Spleen (tissue), 11 donors: Measurements from ENCODE around the gene CBX1. TPM values are rescaled to one million over a fixed set of nuclear protein-coding genes. Genes with fewer than 3 reads are reported as not detected.
"Not testable (repeated sequence)": the region's sequence is repeated elsewhere in the genome, so short reads cannot be mapped to it uniquely, and the experiment has no call there.

Source experiments
- DNase-seq: peaks from one replicate; pipeline ENCODE4 v3.0.0-alpha.2; 2020
- H3K27ac ChIP-seq, 8 donors: fragments of 200-600 bp; sonication (generic) in 7 of 8; 1 replicate in 4 of 8; 2 replicates in 4 of 8; pipeline versions ENCODE4 v1.5.0 to v1.8.0; 2016 to 2021; ENCODE audit warnings: inconsistent platforms in 4 of 8, mild to moderate bottlenecking in 4 of 8, moderate library complexity in 1 of 8
- H3K27me3 ChIP-seq, 7 donors: fragments of 200-600 bp; sonication (generic) in 6 of 7; replicated peaks in 1 of 7; 1 replicate in 4 of 7; 2 replicates in 3 of 7; pipeline versions ENCODE4 v1.5.0 to v1.8.0; 2016 to 2021; ENCODE audit warnings: inconsistent platforms in 3 of 7, mild to moderate bottlenecking in 1 of 7
- H3K36me3 ChIP-seq, 6 donors: fragments of 200-600 bp; sonication (generic) in 5 of 6; 1 replicate in 4 of 6; 2 replicates in 2 of 6; pipeline versions ENCODE4 v1.5.0 to v1.8.0; 2016 to 2021; ENCODE audit warnings: inconsistent platforms in 2 of 6
- H3K4me1 ChIP-seq, 6 donors: fragments of 200-600 bp; sonication (generic) in 5 of 6; 1 replicate in 3 of 6; 2 replicates in 3 of 6; pipeline versions ENCODE4 v1.5.0 to v1.8.0; 2016 to 2021; ENCODE audit warnings: inconsistent platforms in 3 of 6
- H3K4me3 ChIP-seq, 8 donors: fragments of 200-600 bp; sonication (generic) in 7 of 8; 1 replicate in 4 of 8; 2 replicates in 4 of 8; pipeline versions ENCODE4 v1.5.0 to v1.8.0; 2016 to 2021; ENCODE audit warnings: inconsistent platforms in 4 of 8, mild to moderate bottlenecking in 4 of 8, moderate library complexity in 2 of 8
- H3K9me3 ChIP-seq, 8 donors: fragments of 200-600 bp; sonication (generic) in 7 of 8; 1 replicate in 4 of 8; 2 replicates in 4 of 8; pipeline versions ENCODE4 v1.5.0 to v1.8.0; 2016 to 2021; ENCODE audit warnings: inconsistent platforms in 4 of 8
- CTCF ChIP-seq, 11 experiments: fragments of 200-600 bp in 7 of 11; fragments of 450-650 bp in 4 of 11; sonication (generic) in 4 of 11; IDR thresholded peaks in 8 of 11; conservative IDR thresholded peaks in 3 of 11; 1 replicate in 7 of 11; 2 replicates in 4 of 11; pipeline versions ENCODE4 v1.4.0 to v1.8.0; 2016 to 2021; ENCODE audit warnings: antibody characterized with exemption in 11 of 11, inconsistent platforms in 4 of 11, mild to moderate bottlenecking in 1 of 11
- POLR2A ChIP-seq, 3 donors: fragments of 450-650 bp; IDR thresholded peaks; one replicate each; pipeline ENCODE4 v1.5.1; 2017; ENCODE audit warnings: antibody characterized with exemption in 3 of 3, mild to moderate bottlenecking in 1 of 3
- POLR2AphosphoS5 ChIP-seq, 3 donors: sonication (generic); formaldehyde crosslinking; IDR thresholded peaks; one replicate each; pipeline ENCODE4 v1.5.1; 2017; ENCODE audit warnings: antibody characterized with exemption in 3 of 3
- WGBS, 5 donors: extraction: QIAGEN DNeasy Blood & Tissue Kit in 3 of 5; methylation state at CpG; one replicate each; pipeline versions ENCODE4 v1.1.5 to v1.1.7; 2013 to 2018; 5-methylcytosine and 5-hydroxymethylcytosine counted together
- intact Hi-C: fragments of 100-400 bp; cut with DNase I; formaldehyde crosslinking; loops from one replicate; pipeline ENCODE4 v1.15.0; 2023; ENCODE audit warnings: low total_unique reads
- polyA plus RNA-seq, 3 donors: library from polyadenylated mRNA; stranded (reverse); fragments of 200-250 nt; gene quantifications; one replicate each; pipeline ENCODE4 v1.2.1, GENCODE V29; 2013
- total RNA-seq, 7 donors: library from RNA; depleted of rRNA in 3 of 7; stranded (reverse); fragments of >200 nt in 3 of 7; fragmentation: NEBNext Ultra II Directional in 4 of 7; extraction: Animal tissue kit (Norgen Biotek cat#: 25700) in 4 of 7; gene quantifications; one replicate each; pipeline versions ENCODE4 v1.1.0 to v1.2.1, GENCODE V29; 2016 to 2021
- donor health status: healthy with polysubstance abuse.
- donor health status: DM: no; HTN: no; CAD: no; lungs with moderate emphysema.
- donor health status: DM: no; HTN: no; CAD: no.
- donor health status: Bipolar disorder and iron deficiency.
- donor health status: healthy.
- donor health status: DM: no; HTN: no; CAD: no.
- donor health status: DM: yes; HTN: yes; CAD: no.

The CBX1 gene
- total and polyA plus RNA-seq, 10 donors: 19.6 to 36.2 (median 28.6) TPM

- Histone ChIP-seq H3K9me3 (no peaks in the 10 kb centered on the region), H3K4me3 (no peak overlapping the region), H3K36me3 (peaks cover 0 to 99% (median 49%) of the 10 kb centered on the region in 6 donors), H3K4me1 (peaks cover 0 to 24% (median 8%) of the 10 kb centered on the region in 6 donors), H3K27me3 (no peaks in the 10 kb centered on the region), H3K27ac (no peak overlapping the region)
- TF ChIP-seq POLR2A (IDR thresholded peaks at IDR 0.05): no peak
- TF ChIP-seq POLR2AphosphoS5 (IDR thresholded peaks at IDR 0.05): no peak
- TF ChIP-seq CTCF (IDR thresholded peaks at IDR 0.05 in 8 of 11, conservative IDR thresholded peaks at IDR 0.05 in 3 of 11): no peak
- 56 to 79% (median 62%) methylated on average over 2 of the region's 2 CpGs for WGBS, 5 donors
- intact Hi-C loops: no loop called here
- no peak for DNase-seq
Measured at GRCh38 chr17:48071654-48072053, 29.6 kb downstream of the CBX1 start.

- no peak for TF ChIP-seq POLR2AphosphoS5 (IDR thresholded peaks at IDR 0.05)
- no peak for TF ChIP-seq CTCF (IDR thresholded peaks at IDR 0.05 in 8 of 11, conservative IDR thresholded peaks at IDR 0.05 in 3 of 11)
- peaks cover 0 to 99% (median 43%) of the 10 kb centered on the region in 6 donors for H3K36me3 ChIP-seq
- no peaks in the 10 kb centered on the region for H3K9me3 ChIP-seq
- intact Hi-C loops: no loop called here
- H3K4me1 ChIP-seq: peaks cover 0 to 37% (median 14%) of the 10 kb centered on the region in 6 donors
- 62 to 94% (median 81%) methylated on average over 2 of the region's 2 CpGs for WGBS, 5 donors
- no peak overlapping the region for H3K27ac ChIP-seq
- H3K4me3 ChIP-seq: no peak overlapping the region
- no peak for DNase-seq
- H3K27me3 ChIP-seq: no peaks in the 10 kb centered on the region
Measured at GRCh38 chr17:48070195-48070594, 31.1 kb downstream of the CBX1 start.

GRCh38 chr17:48068491-48068961 is 32.8 kb downstream of the CBX1 start:
- TF ChIP-seq POLR2AphosphoS5 (IDR thresholded peaks at IDR 0.05) (no peak), CTCF (IDR thresholded peaks at IDR 0.05 in 8 of 11, conservative IDR thresholded peaks at IDR 0.05 in 3 of 11) (peak in 4 of 11 experiments; percentile 5 to 29 (median 14))
- H3K4me1 ChIP-seq: peaks cover 0 to 29% (median 14%) of the 10 kb centered on the region in 6 donors
- H3K27ac ChIP-seq: peak overlapping the region in 2 of 8 donors; percentile 9 to 76
- intact Hi-C loops: no loop called here
- H3K4me3 ChIP-seq: no peak overlapping the region
- WGBS, 5 donors: 77 to 94% (median 87%) methylated on average over 3 of the region's 3 CpGs
- peaks cover 0 to 100% (median 42%) of the 10 kb centered on the region in 6 donors for H3K36me3 ChIP-seq
- peak; percentile 30 for DNase-seq
- H3K9me3 ChIP-seq: no peaks in the 10 kb centered on the region
- no peaks in the 10 kb centered on the region for H3K27me3 ChIP-seq

- H3K4me3 ChIP-seq, intact Hi-C loops, H3K27me3 ChIP-seq, H3K9me3 ChIP-seq: not testable (repeated sequence)
- H3K36me3 ChIP-seq: peaks cover 0 to 100% (median 48%) of the 10 kb centered on the region in 6 donors
- WGBS, 5 donors: 83 to 98% (median 95%) methylated on average over 2 of the region's 2 CpGs
- peak; percentile 10 for DNase-seq
- peak overlapping the region in 5 of 8 donors; percentile 69 to 76 (median 75) for H3K27ac ChIP-seq
- peaks cover 0 to 29% (median 14%) of the 10 kb centered on the region in 6 donors for H3K4me1 ChIP-seq
Measured at GRCh38 chr17:48067808-48068207, 33.5 kb downstream of the CBX1 start.
